ENCODE measurements around the gene FGFR2.
A peak's percentile ranks its signal among the peaks of the same experiment; 100 is the strongest.

FGFR2 gene

GRCh38 chr10:121510201-121510771 lies 88.0 kb downstream of the FGFR2 start:
- Histone ChIP-seq H3K27ac (no peak overlapping the region), H3K4me3 (no peak overlapping the region)

DNA sequence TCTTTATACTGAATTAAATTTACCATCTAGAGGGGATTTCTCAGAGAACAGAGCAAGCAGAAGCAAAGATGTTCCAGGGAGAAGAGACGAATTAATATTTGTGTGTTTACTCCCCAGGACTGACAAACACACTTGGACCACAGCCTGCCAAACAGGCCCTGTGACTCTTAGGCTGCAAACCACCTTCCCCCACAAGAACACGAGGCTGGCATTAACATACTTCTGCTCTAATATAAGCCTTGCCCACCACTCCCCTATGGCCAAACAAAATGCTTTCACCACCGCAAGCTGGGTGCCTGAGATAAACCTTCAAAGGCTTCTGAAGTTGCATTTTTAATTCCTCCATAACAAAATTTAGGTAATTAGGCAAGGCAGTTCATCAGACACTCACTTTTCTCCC lies 88.4 kb downstream of the FGFR2 start:
- Histone ChIP-seq H3K27ac (no peak overlapping the region), H3K4me3 (no peak overlapping the region)

DNA sequence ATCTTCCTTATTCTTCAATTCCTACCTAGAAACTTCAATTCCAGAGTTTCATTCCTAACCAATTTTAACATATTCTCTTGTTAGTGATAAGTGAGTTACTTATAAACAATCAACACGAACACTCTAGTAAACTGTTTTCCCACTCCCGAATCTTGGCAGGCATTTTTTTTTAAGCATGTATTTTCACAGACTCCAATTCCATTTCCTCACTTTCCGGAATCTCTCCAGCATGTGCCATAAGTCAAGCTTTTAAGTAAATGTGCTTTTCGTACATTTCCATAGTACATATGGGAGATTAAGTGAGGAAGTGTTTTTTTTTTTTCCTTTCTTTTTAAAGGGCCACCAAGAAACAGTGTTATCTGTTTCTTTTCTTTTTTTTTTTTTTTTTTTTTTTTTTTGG lies 89.1 kb downstream of the FGFR2 start:
- H3K27ac ChIP-seq = no peak overlapping the region

GRCh38 chr10:121503587-121504051 lies 94.6 kb downstream of the FGFR2 start:
- Histone ChIP-seq H3K27ac (peak overlapping the region in 1 of 21 experiments; percentile 31), H3K4me3 (no peak overlapping the region)

More for the DNA sequence above, 89.1 kb downstream of the FGFR2 start:
- H3K4me3 ChIP-seq = no peak overlapping the region

GRCh38 chr10:121501796-121502195 lies 96.4 kb downstream of the FGFR2 start:
- no peak overlapping the region for H3K27ac ChIP-seq

GRCh38 chr10:121500701-121501332 lies 97.4 kb downstream of the FGFR2 start:
- H3K27ac ChIP-seq = no peak overlapping the region
- H3K4me3 ChIP-seq = no peak overlapping the region

More at GRCh38 chr10:121501796-121502195, 96.4 kb downstream of the FGFR2 start:
- no peak overlapping the region for H3K4me3 ChIP-seq

DNA sequence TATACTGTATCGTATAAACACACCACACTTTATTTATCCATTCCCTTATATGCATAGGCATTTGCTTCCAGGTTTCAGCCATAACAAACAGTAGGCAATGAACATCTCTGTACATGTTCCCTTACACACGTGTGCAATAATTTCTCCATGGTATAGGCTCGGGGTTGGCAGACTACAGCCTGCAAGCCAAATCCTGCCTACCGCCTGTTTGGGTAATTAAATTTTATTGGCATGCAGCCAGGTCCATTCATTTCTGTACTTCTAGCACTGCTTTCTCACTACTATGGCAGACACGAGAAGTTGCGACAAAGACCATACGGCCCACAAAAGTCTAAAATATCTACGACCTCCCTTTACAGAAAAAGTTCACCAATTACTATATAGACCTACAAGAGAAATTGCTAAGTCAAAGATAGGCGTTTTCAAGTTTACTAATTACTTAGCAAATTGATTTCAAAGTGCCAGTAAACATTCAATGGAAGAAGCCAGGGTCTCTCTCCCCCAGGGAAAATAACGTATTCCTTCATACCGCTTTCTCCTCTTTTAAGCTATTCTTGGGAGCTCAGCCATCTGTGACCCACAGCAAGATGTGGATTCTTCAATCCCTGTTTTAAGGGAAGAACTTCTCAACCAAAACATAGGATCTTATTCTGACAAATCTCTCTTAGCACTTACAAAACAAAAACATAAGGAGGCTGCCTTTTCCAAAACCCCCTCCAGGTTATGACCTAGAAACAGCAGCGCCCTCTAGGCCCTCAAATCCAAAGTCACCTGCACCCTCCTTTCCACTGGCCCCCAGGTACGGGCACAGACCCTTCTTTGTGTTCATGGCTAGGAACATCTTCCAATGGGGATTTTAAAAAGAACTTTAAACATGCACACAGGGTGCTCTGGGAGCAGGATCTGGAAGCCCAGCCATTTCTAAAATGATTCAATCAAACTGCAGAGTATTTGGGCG lies 100.5 kb downstream of the FGFR2 start:
- Histone ChIP-seq H3K27ac (peak overlapping the region in 1 of 21 experiments; percentile 82), H3K4me3 (no peak overlapping the region)

DNA sequence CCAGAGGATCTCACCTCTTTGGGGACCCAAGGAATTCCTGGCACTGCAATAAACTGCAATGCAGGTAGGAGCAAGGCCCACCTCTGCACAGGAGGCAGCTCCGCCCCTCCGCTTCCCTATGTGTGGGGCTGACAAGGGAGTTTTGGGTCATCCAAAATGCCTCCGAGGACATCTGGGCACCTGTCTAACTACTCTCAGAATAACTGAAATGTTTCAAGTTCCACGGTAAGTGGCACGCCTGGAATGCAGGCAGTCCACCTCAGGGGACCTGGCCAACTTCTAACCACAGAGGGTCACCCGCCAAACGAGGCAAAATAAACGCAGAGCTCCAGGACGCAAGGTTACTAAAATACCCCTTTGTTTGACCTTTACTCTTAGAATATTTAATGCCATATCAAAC lies 102.5 kb downstream of the FGFR2 start:
- Histone ChIP-seq H3K4me3 (no peak overlapping the region), H3K27ac (peak overlapping the region in 5 of 21 experiments; percentile 14 to 82 (median 48))

DNA sequence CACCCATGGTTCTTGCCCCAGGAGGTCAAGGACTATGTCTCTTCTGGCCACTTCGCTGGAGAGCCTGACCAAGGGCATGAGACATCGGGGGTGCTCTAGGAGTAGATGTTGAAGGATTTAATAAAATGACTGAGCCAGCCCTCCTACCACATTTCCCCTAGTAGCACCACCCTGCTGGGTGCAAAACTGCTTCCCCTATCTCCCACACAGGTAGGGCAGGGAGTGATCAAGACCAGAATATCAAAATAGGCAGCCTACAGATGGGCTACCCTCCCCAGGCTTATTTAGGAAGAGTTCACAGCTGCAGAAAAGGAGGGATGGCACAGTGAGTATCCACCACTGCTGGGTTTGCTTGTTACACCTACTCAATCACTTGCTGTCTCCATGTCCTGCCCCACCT lies 103.9 kb downstream of the FGFR2 start:
- peak overlapping the region in 2 of 21 experiments; percentile 58 to 82 for H3K27ac ChIP-seq
- no peak overlapping the region for H3K4me3 ChIP-seq

GRCh38 chr10:121493521-121493920 lies 104.7 kb downstream of the FGFR2 start:
- H3K27ac ChIP-seq = peak overlapping the region in 3 of 21 experiments; percentile 13 to 82 (median 58)
- no peak overlapping the region for H3K4me3 ChIP-seq

GRCh38 chr10:121490871-121491519 lies 107.2 kb downstream of the FGFR2 start:
- H3K4me3 ChIP-seq = no peak overlapping the region
- H3K27ac ChIP-seq = peak overlapping the region in 5 of 21 experiments; percentile 15 to 82 (median 22)

DNA sequence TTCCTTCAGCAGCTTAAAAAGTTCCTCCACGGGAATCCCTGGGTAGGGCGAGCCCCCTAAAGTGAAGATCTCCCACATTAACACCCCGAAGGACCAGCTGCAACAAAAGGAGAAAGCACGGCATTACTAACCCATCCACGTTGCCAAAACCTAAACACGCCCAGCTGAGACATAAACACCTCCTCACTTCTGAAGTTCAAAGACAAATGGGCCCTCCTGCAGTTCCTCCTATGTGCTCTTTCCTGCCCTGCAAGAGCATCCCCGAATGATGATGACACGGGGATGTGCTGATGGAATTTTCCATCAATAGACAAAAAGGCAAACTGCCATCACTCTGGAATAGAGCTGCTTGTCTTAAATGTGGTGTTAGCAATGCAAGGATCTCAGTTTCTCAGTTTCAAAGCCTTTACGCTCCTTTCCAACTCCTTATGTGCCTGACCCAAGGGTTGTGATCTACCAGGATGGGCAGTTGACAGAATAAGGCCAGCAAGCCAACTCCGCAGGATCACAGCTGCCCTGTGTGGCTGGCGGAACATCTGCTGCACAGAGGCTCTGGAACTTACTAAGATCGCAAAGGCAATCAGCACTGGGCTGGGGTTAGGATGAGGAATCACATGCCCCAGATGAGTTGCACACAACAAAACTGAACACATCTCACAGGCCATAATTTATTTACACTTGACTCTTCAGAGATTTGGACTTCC lies 112.7 kb downstream of the FGFR2 start:
- peak overlapping the region in 2 of 21 experiments; percentile 10 to 17 for H3K27ac ChIP-seq
- no peak overlapping the region for H3K4me3 ChIP-seq

GRCh38 chr10:121484816-121485215 lies 113.4 kb downstream of the FGFR2 start:
- Histone ChIP-seq H3K27ac (peak overlapping the region in 1 of 21 experiments; percentile 17), H3K4me3 (no peak overlapping the region)

DNA sequence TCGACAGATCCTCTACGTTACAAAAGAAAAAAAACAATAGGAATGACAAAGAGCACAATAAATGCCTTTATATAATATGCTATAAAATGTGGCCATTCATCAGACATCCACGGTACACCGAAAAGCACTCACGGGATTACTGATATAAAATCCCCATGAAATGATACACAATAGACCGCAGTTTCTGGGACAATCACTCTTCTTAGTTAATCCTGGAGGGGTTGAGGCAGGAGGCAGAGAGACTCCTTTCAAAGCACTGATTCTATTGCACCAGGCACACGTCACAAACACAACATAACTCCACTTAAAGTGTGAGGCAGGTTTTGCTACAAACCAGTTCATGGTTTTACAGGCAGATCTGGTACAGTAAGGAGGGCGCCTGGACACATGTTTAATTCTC lies 113.8 kb downstream of the FGFR2 start:
- Histone ChIP-seq H3K27ac (no peak overlapping the region), H3K4me3 (no peak overlapping the region)

DNA sequence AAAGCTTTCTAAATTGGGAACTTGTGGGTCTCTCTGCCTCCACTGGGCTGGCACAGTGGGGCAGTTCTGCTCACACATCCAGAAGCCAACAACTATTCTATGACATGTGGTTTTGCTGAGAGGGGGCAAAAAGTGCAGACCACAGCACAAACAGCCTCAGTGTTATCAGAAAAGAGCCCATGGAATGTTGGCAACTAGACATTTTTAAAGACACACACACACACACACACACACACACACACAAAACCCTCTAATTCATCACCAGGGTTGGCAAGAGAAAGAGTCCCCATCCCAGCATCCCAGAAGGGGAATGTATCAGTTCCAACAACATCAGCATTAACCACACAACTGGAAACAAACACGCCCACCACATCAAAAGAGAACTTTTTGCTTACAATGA lies 117.1 kb downstream of the FGFR2 start:
- H3K27ac ChIP-seq = no peak overlapping the region
- H3K4me3 ChIP-seq = no peak overlapping the region

- Histone ChIP-seq H3K27ac (no peak overlapping the region), H3K4me3 (no peak overlapping the region)
Measured at GRCh38 chr10:121478556-121478955, 119.7 kb downstream of the FGFR2 start.

GRCh38 chr10:121469797-121470606 lies 128.2 kb downstream of the FGFR2 start:
- no peak overlapping the region for H3K4me3 ChIP-seq
- no peak overlapping the region for H3K27ac ChIP-seq

DNA sequence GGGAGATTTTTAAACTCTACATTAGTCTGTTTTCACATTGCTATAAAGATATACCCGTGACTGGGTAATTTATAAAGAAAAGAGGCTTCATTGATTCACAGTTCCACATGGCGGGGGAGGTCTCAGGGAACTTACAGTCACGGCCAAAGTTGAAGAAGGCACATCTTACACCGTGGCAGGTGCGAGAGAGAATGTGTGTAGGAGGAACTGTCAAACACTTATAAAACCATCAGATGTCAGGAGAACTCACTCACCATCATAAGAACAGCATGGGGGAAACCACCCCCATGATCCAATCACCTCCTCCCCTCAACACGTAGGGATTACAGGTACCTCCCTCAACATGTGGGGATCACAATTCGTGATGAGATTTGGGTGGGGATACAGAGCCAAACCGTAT lies 129.5 kb downstream of the FGFR2 start:
- no peak overlapping the region for H3K4me3 ChIP-seq
- H3K27ac ChIP-seq = no peak overlapping the region
